Activated T-helper 1 cell treated with anti-CD3 and anti-CD28 coated beads, Interleukin-12 subunit alpha, Interleukin-12 subunit beta, Interleukin-2, Interleukin-4 antibody, amounts not matched to agents 30 ng/mL and 10 ng/mL and 1 ng/mL, durations not matched to agents 14 hours and 24 hours and 36 hours (primary cell): ENCODE results near the gene STRC. TPM values are rescaled to one million over a fixed set of nuclear protein-coding genes. Genes with fewer than 3 reads are reported as not detected.
"Not testable (repeated sequence)": the region's sequence is repeated elsewhere in the genome, so short reads cannot be mapped to it uniquely, and the experiment has no call there.

Source experiments
- DNase-seq: peaks from one replicate; pipeline ENCODE4 v3.0.0; 2021; ENCODE audit warnings: low spot score
- H3K27ac Mint-ChIP-seq: one replicate; pipeline ENCODE4 v1.8.0; 2021; ENCODE audit warnings: mild to moderate bottlenecking, mixed read lengths
- H3K27me3 Mint-ChIP-seq: one replicate; pipeline ENCODE4 v1.8.0; 2022; ENCODE audit warnings: mild to moderate bottlenecking, moderate library complexity, mixed read lengths; ENCODE audit not compliant: insufficient read depth
- H3K36me3 Mint-ChIP-seq: one replicate; pipeline ENCODE4 v1.8.0; 2021; ENCODE audit warnings: low read depth, mixed read lengths
- H3K4me1 Mint-ChIP-seq: one replicate; pipeline ENCODE4 v1.8.0; 2021; ENCODE audit warnings: low read depth, mixed read lengths
- H3K4me3 Mint-ChIP-seq: one replicate; pipeline ENCODE4 v1.8.0; 2021; ENCODE audit warnings: mild to moderate bottlenecking, moderate library complexity, mixed read lengths
- H3K9me3 Mint-ChIP-seq: one replicate; pipeline ENCODE4 v1.8.0; 2021; ENCODE audit warnings: mixed read lengths
- intact Hi-C: fragments of 100-400 bp; cut with micrococcal nuclease; formaldehyde crosslinking; loops from one replicate; pipeline ENCODE4 v1.15.1; 2024
- total RNA-seq: library from RNA; stranded (reverse); gene quantifications from 2 replicates; pipeline ENCODE4 v1.2.3, GENCODE V29; 2022

STRC gene
- total RNA-seq, result 0.23 and 0.32 TPM in 2 replicates

DNA sequence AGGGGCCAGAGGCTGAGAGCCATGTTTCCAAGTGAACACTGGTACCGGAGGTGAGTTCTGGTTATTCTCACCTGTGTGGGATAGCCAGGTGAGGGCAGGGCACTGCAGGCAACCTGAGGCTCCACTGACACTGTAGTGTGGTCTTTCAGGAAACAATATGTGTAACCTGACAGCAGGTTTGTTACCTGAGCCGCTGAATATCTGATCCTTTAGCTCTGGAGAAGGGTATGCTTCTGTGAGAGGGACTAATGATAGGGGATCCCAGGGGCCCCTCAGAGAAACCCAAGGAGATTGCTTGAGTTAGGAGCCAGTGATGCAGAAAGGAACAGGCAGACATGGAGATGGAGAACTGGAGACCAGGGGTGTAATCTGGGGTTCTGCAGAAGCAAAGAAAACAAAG is at the start of gene STRC:
Gene STRC (minus strand): TSS at position 101 of the 400 bp plus-strand sequence. CDS start 78 bp downstream, at position 23.
- H3K4me1 Mint-ChIP-seq, H3K9me3 Mint-ChIP-seq, H3K27ac Mint-ChIP-seq, H3K4me3 Mint-ChIP-seq, DNase-seq, intact Hi-C loops, H3K36me3 Mint-ChIP-seq: not testable (repeated sequence)
- peaks cover 13% of the 10 kb centered on the region for H3K27me3 Mint-ChIP-seq

DNA sequence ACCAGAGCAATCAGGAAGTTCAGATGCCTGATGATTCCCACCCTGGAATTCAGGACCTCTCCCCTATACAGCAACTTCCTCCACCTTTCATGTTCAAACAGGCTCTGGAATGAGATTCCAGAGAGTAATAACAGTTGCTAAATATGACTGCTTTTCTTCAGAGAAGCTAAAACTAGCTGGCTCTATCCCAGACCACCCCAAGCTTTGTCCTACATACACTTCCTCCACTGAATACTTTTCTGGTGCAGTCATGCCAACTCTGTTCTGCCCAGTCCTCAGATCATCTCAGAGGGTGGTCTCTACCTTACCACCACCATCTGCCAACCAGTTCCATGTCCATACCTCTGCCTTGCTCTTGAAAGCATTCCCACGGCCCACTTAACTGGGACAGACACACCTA is 47.6 kb upstream of the STRC start:
- H3K27ac Mint-ChIP-seq, DNase-seq, H3K27me3 Mint-ChIP-seq, H3K4me1 Mint-ChIP-seq, intact Hi-C loops, H3K9me3 Mint-ChIP-seq, H3K36me3 Mint-ChIP-seq, H3K4me3 Mint-ChIP-seq: not testable (repeated sequence)

DNA sequence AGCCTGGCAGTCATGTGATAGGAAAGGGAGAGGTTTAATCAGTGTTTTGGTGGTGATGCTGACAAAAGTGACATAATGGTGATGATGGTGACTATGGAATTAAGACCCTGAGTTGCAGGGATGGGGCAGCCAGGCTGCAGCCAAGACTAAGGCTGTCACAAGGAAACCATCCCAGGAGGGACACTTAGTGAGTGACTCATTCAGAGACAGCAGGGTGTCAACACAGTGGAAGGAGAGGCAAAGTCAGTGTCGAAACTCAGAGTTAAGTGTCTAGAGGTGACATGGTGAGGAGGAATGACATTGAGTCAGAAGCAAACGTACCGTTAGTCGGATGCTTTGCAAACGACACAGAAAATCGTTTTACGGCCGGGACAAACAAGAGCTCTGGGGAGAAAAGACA is 44.7 kb upstream of the STRC start:
- H3K27me3 Mint-ChIP-seq, H3K4me3 Mint-ChIP-seq, H3K9me3 Mint-ChIP-seq, H3K27ac Mint-ChIP-seq, H3K4me1 Mint-ChIP-seq, intact Hi-C loops, DNase-seq, H3K36me3 Mint-ChIP-seq: not testable (repeated sequence)

DNA sequence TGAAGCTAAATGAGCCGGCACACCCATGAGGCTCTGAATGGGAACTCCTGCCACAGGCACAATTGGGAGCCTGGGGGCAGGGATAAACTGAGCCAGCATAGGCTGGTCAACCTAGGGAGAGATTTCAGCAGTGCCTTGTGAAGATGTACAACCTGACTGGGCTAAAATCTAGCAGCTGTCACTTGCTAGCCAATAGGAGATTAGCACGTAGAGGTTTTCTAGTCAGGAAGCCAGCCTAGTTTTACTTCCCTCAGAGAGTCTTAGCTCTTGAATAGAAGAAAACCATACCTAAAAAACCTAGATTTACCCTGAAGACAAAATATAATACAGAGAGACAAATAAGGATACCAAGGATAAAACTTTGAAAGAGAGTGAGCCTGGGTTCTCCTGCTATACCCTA is 43.7 kb upstream of the STRC start:
- intact Hi-C loops, H3K4me1 Mint-ChIP-seq, H3K36me3 Mint-ChIP-seq, H3K27ac Mint-ChIP-seq, H3K27me3 Mint-ChIP-seq, H3K4me3 Mint-ChIP-seq, H3K9me3 Mint-ChIP-seq, DNase-seq: not testable (repeated sequence)

GRCh38 chr15:43659727-43660126 is 41.1 kb upstream of the STRC start:
- H3K4me3 Mint-ChIP-seq, DNase-seq, H3K27me3 Mint-ChIP-seq, H3K36me3 Mint-ChIP-seq, H3K4me1 Mint-ChIP-seq, H3K9me3 Mint-ChIP-seq, intact Hi-C loops, H3K27ac Mint-ChIP-seq: not testable (repeated sequence)

DNA sequence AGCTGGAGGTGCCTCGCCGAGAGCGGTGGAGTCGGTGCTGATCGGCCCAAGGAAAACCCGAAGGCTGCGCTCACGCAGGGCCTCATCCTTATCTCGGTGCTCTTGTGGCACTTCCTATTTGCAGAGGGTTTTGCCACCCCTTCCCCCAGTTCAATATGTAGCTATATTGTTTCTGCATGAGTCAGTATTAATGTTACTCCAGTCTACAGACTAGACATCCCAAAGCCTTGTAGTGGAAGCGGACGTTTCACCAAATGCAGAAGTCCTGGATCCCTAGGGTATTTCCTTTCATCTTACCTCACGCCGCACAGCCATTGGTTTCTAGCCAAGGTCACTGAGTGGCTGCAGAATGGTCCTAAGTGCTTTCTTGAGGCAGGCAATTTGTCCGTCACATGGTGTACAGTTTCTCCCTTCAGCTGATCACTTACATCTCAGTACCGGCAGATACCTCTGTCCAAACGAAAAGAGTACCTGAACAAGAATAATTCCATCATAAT is 30.9 kb upstream of the STRC start:
- intact Hi-C loops, H3K4me1 Mint-ChIP-seq: not testable (repeated sequence)

DNA sequence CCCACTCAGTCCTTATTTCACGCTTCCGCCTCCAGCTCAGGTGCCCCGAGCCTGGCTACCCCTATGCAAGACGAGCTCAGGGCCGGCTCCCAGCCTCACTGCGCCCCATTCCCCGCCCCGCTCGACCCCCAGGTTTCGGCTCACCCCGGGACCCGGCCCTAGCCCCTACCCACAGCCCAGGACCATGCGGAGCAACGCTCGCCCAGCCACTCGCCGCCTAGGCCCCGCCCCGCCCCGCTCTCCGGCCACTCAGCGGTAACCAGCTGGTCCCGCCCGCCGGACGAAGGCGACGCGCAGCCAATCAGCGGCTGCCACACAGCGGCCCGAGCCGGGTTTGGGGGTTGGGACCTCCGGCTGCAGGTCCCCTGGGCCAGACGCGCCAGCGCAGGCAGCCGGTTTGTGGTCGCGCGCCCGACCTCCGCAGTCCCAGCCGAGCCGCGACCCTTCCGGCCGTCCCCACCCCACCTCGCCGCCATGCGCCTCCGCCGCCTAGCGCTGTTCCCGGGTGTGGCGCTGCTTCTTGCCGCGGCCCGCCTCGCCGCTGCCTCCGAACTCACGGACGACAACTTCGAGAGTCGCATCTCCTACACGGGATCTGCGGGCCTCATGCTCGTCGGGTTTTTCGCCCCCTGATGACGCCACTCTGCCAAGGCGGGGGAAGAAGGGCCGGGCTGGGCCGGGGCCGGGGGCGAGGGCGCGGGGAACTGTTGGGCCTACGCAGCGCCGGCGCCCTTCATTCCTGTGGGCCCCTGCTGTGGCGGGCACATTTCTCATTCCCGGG is 30.2 kb upstream of the STRC start, which contains the start of gene CATSPER2:
Gene CATSPER2 (minus strand): TSS at position 196 of the 781 bp plus-strand sequence. CDS start 783 bp downstream, outside the sequence.
- no peak for DNase-seq
- Mint-ChIP-seq H3K36me3 (peaks cover 5% of the 10 kb centered on the region), H3K27me3 (no peaks in the 10 kb centered on the region), H3K9me3 (no peaks in the 10 kb centered on the region), H3K4me3 (no peak within 1 kb of the TSS), H3K27ac (no peak within 1 kb of the TSS), H3K4me1 (no peaks in the 10 kb centered on the region)
- intact Hi-C loops, result no loop called here

More for the DNA sequence above, 30.9 kb upstream of the STRC start:
- not testable (repeated sequence) for H3K9me3 Mint-ChIP-seq, H3K4me3 Mint-ChIP-seq, DNase-seq, H3K27ac Mint-ChIP-seq, H3K36me3 Mint-ChIP-seq, H3K27me3 Mint-ChIP-seq

DNA sequence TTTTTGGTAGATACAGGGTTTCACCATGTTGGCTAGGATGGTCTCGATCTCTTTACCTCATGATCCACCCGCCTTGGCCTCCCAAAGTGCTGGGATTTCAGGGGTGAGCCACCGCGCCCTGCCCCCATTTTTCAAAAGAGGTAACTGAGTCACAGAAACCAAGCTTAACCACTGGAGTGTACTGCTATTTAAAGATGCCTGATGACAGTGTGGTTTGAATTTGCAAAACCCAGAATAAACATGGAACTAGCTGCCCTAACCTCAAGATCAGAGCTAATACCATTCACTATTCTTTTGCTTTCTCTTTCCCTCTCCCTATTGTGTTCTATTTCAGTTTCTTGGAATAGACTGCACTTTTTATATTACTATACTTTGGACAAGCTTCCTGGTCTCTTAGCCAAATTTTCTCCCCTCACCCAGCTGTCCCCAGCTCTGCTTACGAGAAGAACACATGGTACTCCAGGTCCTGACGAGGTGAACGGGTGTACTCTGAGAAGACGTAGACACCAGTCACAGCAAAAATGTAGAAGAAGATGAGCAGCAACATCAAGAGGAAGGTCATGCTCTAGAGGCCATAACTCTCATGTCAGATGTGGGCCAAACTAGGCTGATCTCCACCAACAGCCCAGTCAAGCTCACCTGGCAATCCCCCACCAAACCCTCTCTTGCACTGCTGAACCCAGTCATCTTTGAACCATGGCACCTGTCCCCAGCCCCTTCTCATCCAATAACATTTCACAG is 20.0 kb upstream of the STRC start:
- DNase-seq, H3K4me1 Mint-ChIP-seq, H3K27ac Mint-ChIP-seq, H3K9me3 Mint-ChIP-seq, H3K36me3 Mint-ChIP-seq, H3K27me3 Mint-ChIP-seq, H3K4me3 Mint-ChIP-seq, intact Hi-C loops: not testable (repeated sequence)

DNA sequence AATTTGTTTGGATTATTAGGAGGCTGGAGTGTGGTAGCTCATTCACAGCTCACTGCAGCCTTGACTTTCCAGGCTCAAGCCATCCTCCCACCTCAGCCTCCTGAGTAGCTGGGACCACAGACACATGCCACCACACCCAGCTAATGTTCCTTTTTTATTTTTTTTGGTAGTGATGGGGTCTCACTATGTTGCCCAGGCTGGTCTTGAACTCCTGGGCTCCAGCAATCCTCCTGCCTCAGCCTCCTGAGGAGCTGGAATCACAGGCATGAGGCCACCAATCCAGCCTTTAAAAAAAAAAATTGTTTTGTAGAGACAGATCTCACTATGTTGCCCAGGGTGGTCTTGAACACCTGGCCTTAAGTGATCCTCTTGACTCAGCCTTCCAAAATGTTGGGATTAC is 8.3 kb upstream of the STRC start:
- H3K4me3 Mint-ChIP-seq, H3K27ac Mint-ChIP-seq, H3K9me3 Mint-ChIP-seq, intact Hi-C loops, H3K4me1 Mint-ChIP-seq, H3K36me3 Mint-ChIP-seq, H3K27me3 Mint-ChIP-seq, DNase-seq: not testable (repeated sequence)

DNA sequence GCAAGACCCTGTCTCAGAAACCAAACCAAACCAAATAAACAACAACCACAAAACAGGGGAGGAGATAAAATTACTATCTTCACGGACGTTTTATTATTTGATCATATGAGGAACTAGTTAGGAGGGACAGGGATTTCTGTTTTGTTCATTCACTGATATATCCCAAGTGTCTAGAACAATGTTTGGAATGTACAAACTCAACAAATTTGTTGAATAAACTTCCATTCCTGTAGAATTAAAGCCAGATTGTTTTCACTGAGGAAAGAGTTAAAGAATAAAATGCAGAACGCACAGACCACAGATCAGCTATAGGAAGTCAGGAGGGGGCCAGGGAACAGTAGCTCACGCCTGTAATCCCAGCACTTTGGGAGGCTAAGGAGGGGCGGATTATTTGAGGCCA is 6.5 kb upstream of the STRC start:
- Mint-ChIP-seq H3K27ac (no peak overlapping the region), H3K36me3 (no peaks in the 10 kb centered on the region), H3K4me1 (no peaks in the 10 kb centered on the region), H3K27me3 (peaks cover 9% of the 10 kb centered on the region), H3K9me3 (no peaks in the 10 kb centered on the region), H3K4me3 (no peak overlapping the region)
- intact Hi-C loops, result no loop called here
- DNase-seq, result no peak

GRCh38 chr15:43622068-43622799 is 3.6 kb upstream of the STRC start:
- not testable (repeated sequence) for H3K4me1 Mint-ChIP-seq, DNase-seq, H3K4me3 Mint-ChIP-seq

GRCh38 chr15:43617750-43618149 is 850 bp downstream of the STRC start:
- H3K36me3 Mint-ChIP-seq, result not testable (repeated sequence)

More at GRCh38 chr15:43622068-43622799, 3.6 kb upstream of the STRC start:
- H3K9me3 Mint-ChIP-seq, H3K36me3 Mint-ChIP-seq, intact Hi-C loops, H3K27ac Mint-ChIP-seq: not testable (repeated sequence)
- H3K27me3 Mint-ChIP-seq, result peaks cover 16% of the 10 kb centered on the region

DNA sequence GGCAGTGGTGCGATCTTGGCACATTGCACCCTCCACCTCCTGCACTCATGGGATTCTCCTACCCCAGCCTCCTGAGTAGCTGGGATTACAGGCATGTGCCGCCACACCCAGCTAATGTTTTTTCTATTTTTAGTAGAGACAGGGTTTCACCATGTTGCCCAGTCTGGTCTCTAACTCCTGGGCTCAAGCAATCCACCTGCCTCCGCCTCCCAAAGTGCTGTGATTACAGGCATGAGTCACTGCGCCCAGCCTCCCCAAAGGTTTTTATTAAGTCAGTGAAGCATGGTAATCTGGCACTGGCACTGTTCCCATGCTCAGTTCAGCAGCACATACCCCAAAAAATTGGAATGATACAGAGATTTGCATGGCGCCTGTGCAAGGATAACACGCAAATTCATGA is 16.4 kb downstream of the STRC start:
- H3K4me3 Mint-ChIP-seq, H3K27me3 Mint-ChIP-seq, H3K9me3 Mint-ChIP-seq, H3K4me1 Mint-ChIP-seq, H3K36me3 Mint-ChIP-seq, intact Hi-C loops, H3K27ac Mint-ChIP-seq, DNase-seq: not testable (repeated sequence)

More at GRCh38 chr15:43617750-43618149, 850 bp downstream of the STRC start:
- H3K9me3 Mint-ChIP-seq, intact Hi-C loops, H3K4me3 Mint-ChIP-seq, H3K4me1 Mint-ChIP-seq, H3K27ac Mint-ChIP-seq, DNase-seq: not testable (repeated sequence)
- H3K27me3 Mint-ChIP-seq, result peaks cover 13% of the 10 kb centered on the region
